ENCODE data around the gene PRKAA1. TPM values are rescaled to one million over a fixed set of nuclear protein-coding genes. Genes with fewer than 3 reads are reported as not detected.

PRKAA1 gene
- total and polyA plus RNA-seq, 2 of the 13 experiments (the other 11 are each of a cell fraction or from before 2014, with no cell fraction given), result 36.6 to 58.0 TPM

GRCh38 chr5:40834849-40835787, 36.9 kb upstream of the PRKAA1 start, which contains the start of gene RPL37 (continued):
- no peak; the same call in 1 of the 2 replicates for TF ChIP-seq IRF1 (CRISPR knock-in tag; IDR thresholded peaks at IDR 0.05; ENCODE audit: low read depth)
- TF ChIP-seq ARID3A (IDR thresholded peaks at IDR 0.05; ENCODE audit: low read depth, low read length), result peak; percentile 36; the same call in 1 of the 2 replicates
- TF ChIP-seq DR1 (CRISPR knock-in tag; IDR thresholded peaks at IDR 0.05), result peak; percentile 98
- peak; percentile 61; the same call in 1 of the 2 replicates for TF ChIP-seq ZNF563 (CRISPR knock-in tag; IDR thresholded peaks at IDR 0.05)
- TF ChIP-seq TBX3 (IDR thresholded peaks at IDR 0.05; ENCODE audit: borderline replicate concordance), result 0 out of 2 replicates have a peak, but pooled peaks have one; percentile 20
- peak; percentile 90 for TF ChIP-seq KLF9 (CRISPR knock-in tag; IDR thresholded peaks at IDR 0.05; ENCODE audit: low read depth)
- TF ChIP-seq ZNF256 (CRISPR knock-in tag; conservative IDR thresholded peaks at IDR 0.05), result no peak; the same call in 1 of the 2 replicates
- no peak for TF ChIP-seq TCF12 (IDR thresholded peaks at IDR 0.05)
- peak; percentile 60; the same call in 1 of the 2 replicates for TF ChIP-seq TCF12 (CRISPR knock-in tag; IDR thresholded peaks at IDR 0.05)
- TF ChIP-seq ZNF280D (CRISPR knock-in tag; IDR thresholded peaks at IDR 0.05), result peak; percentile 90
- TF ChIP-seq NCOA2 (CRISPR knock-in tag; IDR thresholded peaks at IDR 0.05), result peak; percentile 72
- peak; percentile 94 for TF ChIP-seq ZBTB7B (CRISPR knock-in tag; IDR thresholded peaks at IDR 0.05)
- TF ChIP-seq KDM6A (CRISPR knock-in tag; IDR thresholded peaks at IDR 0.05; ENCODE audit: low read depth), result no peak
- TF ChIP-seq NFAT5 (CRISPR knock-in tag; IDR thresholded peaks at IDR 0.05), result no peak
- no peak for TF ChIP-seq CENPX (CRISPR knock-in tag; IDR thresholded peaks at IDR 0.05)
- TF ChIP-seq MXD3 (CRISPR knock-in tag; IDR thresholded peaks at IDR 0.05), result peak; percentile 67

Data from HepG2 (cell line).